Neural cell (in vitro differentiated cells): ENCODE results near the gene ADAMTS14.
"Not testable (repeated sequence)": the region's sequence is repeated elsewhere in the genome, so short reads cannot be mapped to it uniquely, and the experiment has no call there.

Source experiments
- SMC3 ChIP-seq: fragments of 450-650 bp; conservative IDR thresholded peaks from 2 replicates; pipeline ENCODE4 v1.6.1; 2014; ENCODE audit warnings: antibody characterized with exemption, mild to moderate bottlenecking, moderate library complexity; ENCODE audit not compliant: poor library complexity
- TF ChIP-seq, protein P1 (sequence below): fragments of 450-650 bp; IDR thresholded peaks from 2 replicates; pipeline ENCODE4 v1.5.1; 2014; ENCODE audit warnings: antibody characterized with exemption, mild to moderate bottlenecking, moderate library complexity; ENCODE audit not compliant: poor library complexity, severe bottlenecking

DNA sequence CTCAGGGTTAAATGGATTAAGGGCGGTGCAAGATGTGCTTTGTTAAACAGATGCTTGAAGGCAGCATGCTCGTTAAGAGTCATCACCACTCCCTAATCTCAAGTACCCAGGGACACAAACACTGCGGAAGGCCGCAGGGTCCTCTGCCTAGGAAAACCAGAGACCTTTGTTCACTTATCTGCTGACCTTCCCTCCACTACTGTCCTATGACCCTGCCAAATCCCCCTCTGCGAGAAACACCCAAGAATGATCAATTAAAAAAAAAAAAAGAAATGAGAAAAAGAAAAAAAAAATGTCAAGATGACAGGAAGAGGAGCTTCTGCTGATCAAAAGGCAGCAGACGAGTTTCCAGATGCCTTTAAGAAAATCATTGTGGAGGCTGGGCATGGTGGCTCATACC, 40.6 kb upstream of the ADAMTS14 start:
- TF ChIP-seq SMC3, result not testable (repeated sequence)
- TF ChIP-seq, protein P1, sequence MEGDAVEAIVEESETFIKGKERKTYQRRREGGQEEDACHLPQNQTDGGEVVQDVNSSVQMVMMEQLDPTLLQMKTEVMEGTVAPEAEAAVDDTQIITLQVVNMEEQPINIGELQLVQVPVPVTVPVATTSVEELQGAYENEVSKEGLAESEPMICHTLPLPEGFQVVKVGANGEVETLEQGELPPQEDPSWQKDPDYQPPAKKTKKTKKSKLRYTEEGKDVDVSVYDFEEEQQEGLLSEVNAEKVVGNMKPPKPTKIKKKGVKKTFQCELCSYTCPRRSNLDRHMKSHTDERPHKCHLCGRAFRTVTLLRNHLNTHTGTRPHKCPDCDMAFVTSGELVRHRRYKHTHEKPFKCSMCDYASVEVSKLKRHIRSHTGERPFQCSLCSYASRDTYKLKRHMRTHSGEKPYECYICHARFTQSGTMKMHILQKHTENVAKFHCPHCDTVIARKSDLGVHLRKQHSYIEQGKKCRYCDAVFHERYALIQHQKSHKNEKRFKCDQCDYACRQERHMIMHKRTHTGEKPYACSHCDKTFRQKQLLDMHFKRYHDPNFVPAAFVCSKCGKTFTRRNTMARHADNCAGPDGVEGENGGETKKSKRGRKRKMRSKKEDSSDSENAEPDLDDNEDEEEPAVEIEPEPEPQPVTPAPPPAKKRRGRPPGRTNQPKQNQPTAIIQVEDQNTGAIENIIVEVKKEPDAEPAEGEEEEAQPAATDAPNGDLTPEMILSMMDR, result not testable (repeated sequence)
